EL (cell line): ENCODE data around the gene DNAAF6.
"Not testable (repeated sequence)": the region's sequence is repeated elsewhere in the genome, so short reads cannot be mapped to it uniquely, and the experiment has no call there.

Experiments
- DNase-seq: peaks from one replicate; pipeline ENCODE4 v3.0.0-alpha.2; 2016

The DNAAF6 gene

DNA sequence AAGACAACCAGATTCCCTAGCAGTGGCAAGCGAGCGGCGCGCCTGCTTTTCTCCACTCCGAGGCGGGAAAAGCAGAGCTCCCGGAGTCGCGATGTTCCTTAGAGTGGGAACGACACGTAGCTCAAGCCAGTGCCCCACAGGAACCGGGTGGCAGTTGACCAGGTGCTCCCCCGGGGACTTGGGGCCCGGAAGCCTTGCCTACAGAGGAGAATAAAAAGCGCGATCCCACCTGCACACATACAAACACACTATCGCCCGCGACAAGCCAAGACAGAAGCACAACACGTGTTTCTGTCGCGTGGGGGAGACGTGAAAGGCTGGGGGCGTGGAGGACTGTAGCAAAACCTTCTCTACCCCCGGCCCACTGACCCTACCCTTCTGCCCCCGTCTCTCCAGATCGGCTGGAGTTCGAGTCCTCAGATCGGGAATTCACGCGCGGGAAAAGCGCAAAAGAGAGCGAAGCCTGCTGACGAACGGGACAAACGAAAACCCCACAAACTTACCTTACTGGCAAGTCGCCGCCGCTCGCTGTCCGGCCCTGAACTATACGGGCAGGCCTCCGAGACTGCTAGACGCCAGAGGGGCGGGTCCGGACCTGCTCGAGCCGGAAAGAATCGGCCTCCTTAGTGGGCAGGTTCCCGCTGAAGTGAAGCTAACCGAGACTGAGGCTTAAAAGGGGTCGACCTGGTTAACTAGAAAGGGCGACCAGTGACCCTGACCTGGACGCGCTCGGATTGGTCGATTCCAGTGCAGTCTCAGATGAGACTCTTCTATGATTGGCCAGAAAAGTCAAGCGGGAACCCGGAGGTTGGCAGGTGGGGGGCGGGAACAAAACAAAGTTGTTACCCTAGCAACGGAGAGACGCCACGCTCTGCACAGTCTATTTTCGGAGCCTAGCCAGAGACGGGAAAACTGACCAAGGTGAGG, at the start of gene DNAAF6, which contains the start of gene NUP62CL:
Gene DNAAF6, plus strand, starts transcription at position 842 of the 927 bp plus-strand sequence. CDS start 6,265 bp downstream, outside the sequence.
Gene NUP62CL, minus strand, starts transcription at position 664 of the 927 bp plus-strand sequence. CDS start 31,287 bp downstream, outside the sequence.
- peak; percentile 31 for DNase-seq

DNA sequence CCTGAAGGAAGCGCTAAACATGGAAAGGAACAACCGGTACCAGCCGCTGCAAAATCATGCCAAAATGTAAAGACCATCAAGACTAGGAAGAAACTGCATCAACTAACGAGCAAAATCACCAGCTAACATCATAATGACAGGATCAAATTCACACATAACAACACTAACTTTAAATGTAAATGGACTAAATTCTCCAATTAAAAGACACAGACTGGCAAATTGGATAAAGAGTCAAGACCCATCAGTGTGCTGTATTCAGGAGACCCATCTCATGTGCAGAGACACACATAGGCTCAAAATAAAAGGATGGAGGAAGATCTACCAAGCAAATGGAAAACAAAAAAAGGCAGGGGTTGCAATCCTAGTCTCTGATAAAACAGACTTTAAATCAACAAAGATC, 48.8 kb upstream of the DNAAF6 start:
- DNase-seq, result not testable (repeated sequence)

DNA sequence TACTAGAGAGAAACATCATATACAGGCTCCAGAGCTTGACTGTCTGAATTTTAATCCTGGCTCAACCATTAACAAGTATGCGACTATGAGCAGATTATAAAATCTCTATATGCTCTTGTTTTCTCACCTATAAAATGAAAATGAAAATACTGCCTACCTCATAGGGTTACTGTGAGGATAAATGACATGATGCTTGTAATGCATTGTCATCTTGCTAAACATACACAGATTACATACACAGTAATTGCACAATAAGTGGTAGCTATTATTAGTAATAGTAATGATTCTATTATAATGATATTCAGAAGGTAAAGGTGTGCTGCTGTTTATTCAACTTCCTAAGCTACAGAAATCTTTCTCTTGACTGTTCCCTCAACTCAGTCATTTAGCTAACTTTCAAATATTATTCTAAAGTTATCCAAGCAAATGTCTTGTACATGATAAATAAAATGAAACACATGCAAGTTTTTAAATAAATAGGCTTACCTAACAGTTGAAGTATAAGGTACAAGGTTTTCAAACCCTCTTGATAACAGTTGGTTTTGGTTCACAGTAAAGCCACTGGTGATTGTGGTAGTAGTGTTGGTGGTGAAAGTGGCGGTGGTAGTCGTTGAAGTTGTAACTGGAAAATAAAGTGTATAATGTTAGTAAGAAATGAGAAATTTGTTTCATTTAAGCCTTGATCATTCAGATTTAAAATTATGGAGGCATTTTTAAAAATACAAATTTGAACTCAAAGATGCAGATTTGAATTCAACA, 39.1 kb upstream of the DNAAF6 start:
- no peak for DNase-seq

DNA sequence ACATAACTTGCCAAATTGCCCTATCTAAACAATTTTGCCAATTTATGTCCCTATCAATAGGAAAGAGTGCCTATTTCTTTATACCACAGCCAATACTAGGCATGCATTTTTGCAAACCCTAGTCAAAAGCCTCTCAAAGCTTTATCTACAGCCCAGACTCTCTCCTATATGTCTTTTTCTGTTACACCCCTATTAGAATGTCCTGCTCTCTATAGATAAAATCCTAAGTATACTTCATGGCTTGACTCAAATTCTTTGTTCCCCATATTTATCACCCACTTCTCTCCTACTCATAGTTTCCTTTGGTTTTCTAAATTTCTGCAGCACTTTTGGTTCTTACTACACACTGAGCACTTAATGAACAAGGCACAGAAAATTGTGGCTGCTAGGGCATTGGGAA, 38.2 kb upstream of the DNAAF6 start:
- no peak for DNase-seq

DNA sequence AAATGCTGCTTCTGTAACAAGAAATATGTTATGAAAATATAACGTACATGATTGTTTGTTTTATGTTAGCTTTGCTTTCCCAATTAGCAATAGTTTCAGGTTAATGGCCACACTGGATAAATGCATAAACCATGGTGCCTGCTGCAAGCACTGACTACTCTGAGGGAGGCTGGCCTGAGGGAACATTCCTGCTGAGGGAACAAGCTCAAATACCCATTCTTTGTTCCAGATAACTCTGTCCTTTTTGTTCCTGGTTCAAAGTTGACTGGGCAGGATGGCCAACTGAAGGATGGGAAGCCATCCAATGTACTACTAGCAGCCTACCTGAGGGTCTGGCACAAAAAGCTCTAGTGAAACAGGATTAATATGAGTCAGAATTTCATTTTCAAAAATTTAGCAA, 37.7 kb upstream of the DNAAF6 start:
- no peak for DNase-seq

DNA sequence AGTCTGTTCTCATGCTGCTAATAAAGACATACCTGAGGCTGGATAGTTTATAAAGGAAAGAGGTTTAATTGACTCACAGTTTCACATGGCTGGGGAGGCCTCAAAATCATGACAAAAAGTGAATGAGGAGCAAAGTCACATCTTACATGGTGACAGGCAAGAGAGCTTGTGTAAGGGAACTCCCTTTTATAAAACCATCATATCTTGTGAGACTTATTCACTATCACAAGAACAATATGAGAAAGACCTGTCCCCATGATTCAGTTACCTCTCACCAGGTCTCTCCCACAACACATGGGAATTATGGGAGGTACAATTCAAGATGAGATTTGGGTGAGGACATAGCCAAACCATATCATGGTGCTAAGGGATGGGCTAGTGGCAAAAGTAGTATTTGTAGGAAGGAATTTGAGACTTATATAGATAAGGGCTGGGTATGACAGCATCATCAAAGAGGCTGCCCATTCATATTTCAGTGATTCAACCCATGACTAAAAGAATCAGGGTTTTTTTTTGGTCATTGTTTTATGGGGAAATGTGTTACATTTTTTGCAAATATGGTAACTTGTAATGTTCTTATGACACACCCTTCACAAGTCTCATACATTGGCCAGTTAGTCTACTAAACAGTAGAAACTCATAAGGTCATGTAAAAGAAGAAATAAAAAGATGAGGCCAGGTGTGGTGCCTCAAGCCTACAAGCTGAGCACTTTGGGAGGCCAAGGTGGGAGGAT, 34.9 kb upstream of the DNAAF6 start:
- DNase-seq, result no peak

DNA sequence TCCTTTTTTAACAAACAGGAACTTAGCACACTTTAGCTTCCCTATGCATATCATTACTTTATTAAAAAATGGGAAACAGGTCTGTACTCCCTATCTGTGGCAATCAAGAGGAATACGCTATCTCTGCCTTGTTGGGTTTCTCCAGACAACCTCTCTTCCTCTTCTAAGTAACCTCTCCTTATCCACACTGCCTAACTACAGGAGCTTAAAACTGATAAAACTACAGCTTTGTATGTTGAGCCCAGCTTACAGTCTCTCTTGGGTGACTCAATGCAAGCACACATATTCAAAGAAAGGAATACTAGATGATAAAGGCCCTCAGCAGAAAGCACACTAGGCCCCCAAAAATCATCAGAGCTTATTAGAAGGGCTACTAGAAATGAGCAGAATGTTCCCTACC, 9.1 kb upstream of the DNAAF6 start:
- no peak for DNase-seq

DNA sequence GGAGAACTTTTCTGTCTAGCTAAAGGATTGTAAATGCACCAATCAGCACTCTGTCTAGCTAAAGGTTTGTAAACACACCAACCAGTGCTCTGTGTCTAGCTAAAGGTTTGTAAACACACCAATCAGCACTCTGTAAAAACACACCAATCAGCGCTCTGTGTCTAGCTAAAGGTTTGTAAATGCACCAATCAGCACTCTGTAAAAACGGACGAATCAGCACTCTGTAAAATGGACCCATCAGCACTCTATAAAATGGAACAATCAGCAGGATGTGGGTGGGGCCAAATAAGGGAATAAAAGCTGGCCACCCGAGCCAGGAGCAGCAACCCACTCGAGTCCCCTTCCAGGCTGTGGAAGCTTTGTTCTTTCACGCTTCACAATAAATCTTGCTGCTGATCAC, 8.3 kb upstream of the DNAAF6 start:
- not testable (repeated sequence) for DNase-seq

DNA sequence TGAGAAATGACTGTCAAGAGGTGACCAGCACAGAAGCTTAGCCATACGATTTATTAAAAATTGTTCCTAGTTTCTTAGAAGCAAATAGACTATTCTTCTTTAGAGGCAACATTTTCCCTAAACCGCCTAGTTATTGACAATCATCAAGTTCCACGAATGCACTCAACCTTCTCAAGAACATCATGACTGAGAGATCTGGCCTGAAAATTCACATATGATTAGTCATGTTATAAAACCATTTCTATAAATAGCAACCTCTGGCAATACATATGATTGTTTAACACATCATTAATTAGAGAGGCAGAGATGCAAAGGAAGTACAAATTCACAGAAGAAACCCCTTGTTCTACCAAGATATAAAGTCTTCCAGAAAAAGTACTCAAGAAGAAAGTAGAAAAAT, 6.9 kb upstream of the DNAAF6 start:
- DNase-seq, result no peak

DNA sequence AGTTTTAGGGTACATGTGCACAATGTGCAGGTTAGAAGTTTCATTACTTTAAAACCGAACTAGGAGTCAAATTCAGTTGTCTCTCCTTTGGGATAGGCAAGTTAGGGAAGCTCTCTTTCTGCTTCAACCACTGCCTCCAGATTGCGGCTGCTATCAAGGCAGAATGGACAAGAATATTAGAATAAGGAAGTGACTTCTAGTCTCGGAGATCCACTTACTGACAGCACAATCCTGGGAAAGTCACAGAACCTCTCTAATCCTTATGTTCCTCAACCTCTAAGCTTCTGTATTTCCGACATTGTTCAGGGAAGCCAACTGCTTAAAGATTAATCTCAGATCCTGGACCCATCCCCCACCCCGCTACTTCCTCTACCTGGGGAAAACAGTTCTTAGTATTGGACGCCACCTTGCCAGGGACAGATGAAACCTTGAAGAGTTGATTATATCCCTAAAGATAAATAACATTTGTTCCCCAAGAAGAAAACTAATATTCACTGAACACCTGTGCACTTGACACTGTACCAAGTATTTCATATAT, 2.3 kb upstream of the DNAAF6 start:
- no peak for DNase-seq

DNA sequence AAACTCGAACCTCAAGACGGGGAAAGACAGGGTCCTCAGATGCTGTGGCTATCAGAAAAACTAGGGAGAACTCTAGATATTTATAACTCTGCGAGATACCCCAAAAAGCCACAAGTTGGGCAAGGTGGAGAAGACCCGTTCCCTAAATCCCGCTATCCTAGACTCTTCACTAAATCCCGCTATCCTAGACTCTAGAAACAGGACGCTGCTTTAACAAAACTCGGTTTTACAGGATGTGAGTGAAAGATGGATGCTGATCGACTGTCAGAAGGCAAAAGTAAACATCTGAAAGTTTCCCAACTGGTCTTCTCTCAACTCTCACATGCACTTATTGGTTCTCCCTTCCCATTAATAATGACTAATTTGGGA, 270 bp downstream of the DNAAF6 start:
- no peak for DNase-seq

DNA sequence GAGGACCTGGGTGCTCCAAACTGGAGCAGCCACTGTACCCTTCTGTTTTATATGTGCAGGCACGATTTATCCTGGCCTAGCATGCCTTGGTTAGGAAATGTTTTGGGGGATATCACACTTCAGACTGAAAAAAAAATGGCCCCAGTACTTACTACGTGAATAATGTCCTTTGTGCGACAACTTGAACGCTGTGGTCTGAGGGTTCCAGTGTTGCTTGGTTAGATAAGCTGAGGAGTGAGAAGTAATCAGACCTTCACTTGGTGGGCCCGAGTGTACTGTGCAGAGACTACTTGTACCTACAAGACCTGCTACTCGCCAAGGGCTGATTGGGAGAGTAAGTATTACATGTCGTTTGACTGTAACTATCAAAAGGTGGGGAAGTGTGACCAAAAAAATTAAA, 678 bp downstream of the DNAAF6 start:
- DNase-seq, result no peak

DNA sequence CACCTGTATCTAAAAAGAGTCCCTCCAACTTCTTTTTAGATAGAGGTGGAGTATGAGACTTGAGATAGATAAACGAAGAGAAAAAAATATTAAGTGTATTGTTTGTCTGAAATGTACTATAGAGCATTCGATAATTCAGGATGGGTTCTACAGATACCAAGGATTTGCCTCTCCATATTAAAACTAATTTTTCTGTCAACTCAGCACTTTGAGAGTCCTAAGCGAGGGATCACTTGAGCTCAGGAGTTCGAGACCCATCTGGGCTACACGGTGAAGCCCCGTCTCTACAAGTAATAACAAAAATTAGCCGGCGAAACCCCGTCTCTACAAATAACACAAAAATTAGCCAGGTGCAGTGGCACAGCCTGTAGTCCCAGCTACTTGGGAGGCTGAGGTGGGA, 1.5 kb downstream of the DNAAF6 start:
- DNase-seq, result no peak

DNA sequence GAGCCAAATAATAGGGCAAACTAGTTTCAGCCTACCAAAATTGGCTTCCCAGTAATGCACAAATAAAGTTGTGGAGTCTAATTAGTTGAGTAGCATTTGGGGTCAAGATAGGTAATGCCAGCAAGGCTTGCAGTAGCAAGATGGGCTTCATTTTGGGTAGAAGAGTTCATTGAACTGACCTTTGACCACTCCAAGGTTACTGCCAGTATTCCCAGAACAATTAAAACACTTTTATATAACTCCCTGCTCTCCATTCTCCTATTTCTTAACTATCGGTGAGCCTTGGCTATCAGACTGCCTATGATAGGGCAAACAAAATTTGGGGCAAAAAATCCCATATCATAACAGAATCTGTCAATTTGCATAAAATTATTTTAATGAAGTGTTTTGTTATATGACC, 7.1 kb downstream of the DNAAF6 start:
- DNase-seq, result no peak

DNA sequence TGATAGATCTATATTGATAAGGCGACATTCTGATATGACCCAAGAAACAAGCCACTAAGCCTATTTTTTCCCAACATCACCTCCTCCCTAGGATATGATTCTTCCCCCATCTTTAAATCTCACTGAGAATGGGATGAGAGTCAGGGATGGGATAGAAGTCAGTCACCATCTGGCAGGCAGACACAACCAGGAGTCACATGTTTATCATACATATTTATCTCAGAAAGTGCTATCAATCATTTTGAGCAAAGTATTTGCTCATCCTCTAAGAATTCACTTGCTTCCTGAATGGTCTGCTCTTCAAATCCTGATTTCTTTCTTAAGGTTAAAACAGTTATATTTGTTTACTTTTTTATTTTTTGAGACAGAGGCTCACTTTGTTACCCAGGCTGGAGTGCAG, 20.3 kb downstream of the DNAAF6 start:
- DNase-seq, result peak; percentile 2

DNA sequence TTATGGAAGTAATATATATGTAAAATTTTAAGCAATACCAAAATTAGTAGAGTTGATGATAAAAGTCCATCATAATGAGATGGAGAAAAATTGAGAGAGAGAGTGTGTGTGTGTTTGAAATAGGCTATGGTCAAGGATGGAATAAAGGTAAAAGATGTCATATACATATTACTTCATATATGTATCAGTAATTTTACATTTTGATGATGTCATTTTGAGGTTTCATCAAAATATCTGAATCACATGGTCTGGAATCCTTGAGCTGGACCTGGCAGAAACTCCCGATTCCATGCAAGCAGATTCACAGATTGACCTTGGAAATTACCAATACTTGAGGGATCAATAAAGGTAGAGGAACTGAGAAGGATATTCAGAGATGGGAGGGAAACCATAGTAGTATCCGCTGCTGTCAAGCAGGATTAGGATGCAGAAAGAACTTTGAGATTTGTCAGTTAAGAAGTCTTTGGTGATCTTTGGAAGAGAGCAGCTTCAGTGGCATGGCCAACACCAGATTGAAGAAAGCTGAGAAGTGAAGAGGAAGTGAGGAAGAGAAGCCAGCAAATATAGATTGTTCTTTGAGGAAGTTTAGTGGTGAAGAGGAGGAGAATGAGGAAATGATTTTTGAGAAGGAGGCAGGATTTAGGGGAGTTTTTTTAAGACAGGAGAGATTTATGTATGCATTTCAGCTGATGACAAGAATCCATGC, 21.5 kb downstream of the DNAAF6 start:
- DNase-seq, result no peak

DNA sequence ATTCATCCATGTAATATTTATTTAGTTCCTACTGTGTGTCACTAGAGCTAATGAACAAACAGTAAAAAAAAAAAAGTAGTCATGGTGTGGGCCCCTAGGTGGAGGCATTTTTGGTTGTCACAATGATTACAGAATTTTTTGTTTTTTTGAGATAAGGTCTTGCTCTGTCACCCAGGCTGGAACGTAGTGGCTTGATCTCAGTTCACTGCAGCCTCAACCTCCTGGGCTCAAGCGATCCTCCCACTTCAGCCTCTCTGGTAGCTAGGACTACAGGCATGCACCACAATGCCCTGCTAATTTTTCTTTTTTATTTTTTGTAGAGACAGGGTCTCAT, 22.0 kb downstream of the DNAAF6 start:
- no peak for DNase-seq

DNA sequence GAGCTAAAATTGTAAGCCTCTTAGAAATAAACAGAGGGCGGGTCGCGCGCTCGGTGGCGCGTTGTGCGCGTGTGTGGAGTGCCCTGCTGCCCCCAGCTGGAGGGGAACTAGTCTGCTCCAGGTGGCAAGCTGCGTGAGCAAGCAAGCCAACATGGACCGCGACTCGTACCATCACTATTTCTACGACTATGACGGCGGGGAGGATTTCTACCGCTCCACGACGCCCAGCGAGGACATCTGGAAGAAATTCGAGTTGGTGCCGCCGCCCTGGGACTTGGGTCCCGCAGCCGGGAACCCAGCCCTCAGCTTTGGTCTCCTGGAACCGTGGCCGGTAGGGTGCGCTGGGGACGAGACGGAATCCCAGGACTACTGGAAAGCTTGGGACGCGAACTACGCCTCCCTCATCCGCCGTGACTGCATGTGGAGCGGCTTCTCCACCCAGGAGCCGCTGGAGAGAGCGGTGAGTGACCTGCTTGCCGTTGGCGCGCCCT, 66.1 kb downstream of the DNAAF6 start:
- no peak for DNase-seq

DNA sequence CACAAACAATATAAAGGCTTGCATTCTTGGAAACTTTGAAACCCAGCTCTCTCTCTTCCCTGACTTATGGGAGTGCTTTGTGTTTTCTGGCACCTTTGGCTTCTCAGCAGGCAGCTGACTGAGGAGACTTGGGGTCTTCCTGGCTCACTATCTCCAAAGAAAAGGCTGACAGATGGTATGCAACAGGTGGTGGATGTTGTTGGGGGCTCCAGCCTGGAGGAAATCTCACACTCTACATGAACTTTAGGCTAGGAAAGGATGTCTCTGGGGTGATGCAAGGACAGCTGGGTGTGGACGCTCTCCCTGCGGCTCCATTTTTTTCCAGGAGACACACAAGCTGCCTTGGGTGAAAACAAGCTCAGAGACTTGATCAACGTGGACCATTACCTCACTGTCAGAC, 67.4 kb downstream of the DNAAF6 start:
- no peak for DNase-seq

DNA sequence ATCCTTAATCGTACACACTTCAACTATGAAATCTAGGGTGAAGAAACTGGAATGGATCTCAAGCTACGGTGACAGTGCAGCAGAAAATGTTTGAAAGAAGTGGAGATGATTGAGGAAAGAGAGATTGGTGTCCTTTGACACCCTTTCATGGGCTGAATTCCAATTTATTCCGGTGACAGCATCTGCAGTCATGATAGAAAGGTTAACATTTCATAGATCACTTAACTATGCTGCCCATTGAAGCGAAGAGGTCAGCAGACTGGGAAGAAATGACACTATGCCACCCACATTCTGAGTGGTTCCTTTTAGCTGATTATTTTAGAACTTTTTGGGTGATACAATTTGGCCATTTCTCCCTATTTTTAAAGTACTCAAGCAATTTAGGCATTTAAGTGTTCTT, 82.3 kb downstream of the DNAAF6 start:
- no peak for DNase-seq

DNA sequence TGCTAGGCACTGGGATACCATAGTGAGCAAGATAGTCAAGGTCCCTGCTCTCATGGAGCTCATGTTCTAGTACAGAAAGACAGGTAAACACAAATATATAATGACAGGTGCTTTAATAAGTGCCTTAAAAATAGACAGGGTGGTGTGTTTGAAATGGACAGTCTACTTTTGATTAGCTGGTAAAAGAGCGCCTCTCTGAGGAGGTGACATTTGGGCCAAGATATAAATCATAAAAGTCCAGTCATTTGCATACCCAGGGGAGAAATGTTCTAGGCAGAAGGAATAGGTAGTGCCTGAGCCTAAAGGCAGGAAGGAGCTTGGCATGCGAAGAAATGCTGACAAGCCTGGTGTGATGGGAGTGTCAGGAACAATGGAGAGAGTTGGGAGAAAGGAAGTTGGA, 83.6 kb downstream of the DNAAF6 start:
- DNase-seq, result no peak

DNA sequence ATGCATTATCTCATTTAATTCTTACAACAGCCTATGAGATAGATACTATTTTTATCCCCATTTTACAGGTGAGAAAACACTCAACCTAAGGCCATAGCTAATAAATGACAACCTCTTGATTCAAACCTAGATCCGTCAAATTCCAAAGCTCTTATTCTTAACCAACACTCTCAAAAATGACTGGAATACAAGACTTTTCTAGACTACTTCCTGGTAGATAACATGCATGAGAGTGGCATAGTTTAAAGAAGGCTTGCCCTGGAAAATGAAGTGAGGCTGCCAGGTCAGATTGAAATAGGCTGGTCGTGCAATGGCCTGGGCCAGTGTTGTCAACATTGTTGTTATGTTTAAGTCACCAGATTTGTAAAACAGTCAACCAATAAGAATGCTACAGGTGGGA, 86.6 kb downstream of the DNAAF6 start:
- DNase-seq, result no peak
